GM23338 (cell line): ENCODE data around the gene PSAPL1. TPM values are rescaled to one million over a fixed set of nuclear protein-coding genes. Genes with fewer than 3 reads are reported as not detected.

Experiments used
- ATAC-seq: fragments of 200-7000 bp; cut with Tn5 transposase; 3 replicates; pipeline ENCODE4 v1.9.1; 2020
- DNase-seq: peaks from one replicate; pipeline ENCODE4 v3.0.0-alpha.2; 2015; ENCODE audit warnings: low spot score
- H2AFZ ChIP-seq: fragments of 200-600 bp; sonication (generic); 2 replicates; pipeline ENCODE4 v1.8.0; 2016; ENCODE audit warnings: antibody characterized with exemption, mild to moderate bottlenecking, moderate library complexity
- H3F3A ChIP-seq: fragments of 200-600 bp; sonication (generic); replicated peaks from 2 replicates; pipeline ENCODE4 v1.8.0; 2017; ENCODE audit warnings: antibody characterized with exemption, mixed run types, low read depth
- H3K27ac ChIP-seq: fragments of 200-600 bp; sonication (generic); 2 replicates; pipeline ENCODE4 v1.6.1; 2016; ENCODE audit warnings: low read depth
- H3K27me3 ChIP-seq: fragments of 200-600 bp; sonication (generic); 2 replicates; pipeline ENCODE4 v1.8.0; 2016; ENCODE audit warnings: mild to moderate bottlenecking, mixed run types, moderate library complexity; ENCODE audit not compliant: insufficient read depth
- H3K36me3 ChIP-seq: fragments of 200-600 bp; sonication (generic); 2 replicates; pipeline ENCODE4 v1.8.0; 2016; ENCODE audit warnings: mild to moderate bottlenecking; ENCODE audit not compliant: insufficient read depth
- H3K4me1 ChIP-seq: fragments of 200-600 bp; sonication (generic); 2 replicates; pipeline ENCODE4 v1.8.0; 2016; ENCODE audit warnings: mild to moderate bottlenecking, moderate library complexity; ENCODE audit not compliant: insufficient read depth
- H3K4me2 ChIP-seq: fragments of 200-600 bp; sonication (generic); 2 replicates; pipeline ENCODE4 v1.7.1; 2017; ENCODE audit warnings: mixed run types
- H3K4me3 ChIP-seq: fragments of 200-600 bp; sonication (generic); 2 replicates; pipeline ENCODE4 v1.6.1; 2016; ENCODE audit warnings: mixed run types
- H3K79me2 ChIP-seq: fragments of 200-600 bp; sonication (generic); replicated peaks from 2 replicates; pipeline ENCODE4 v1.8.0; 2017; ENCODE audit warnings: mild to moderate bottlenecking; ENCODE audit not compliant: insufficient read depth
- H3K9me2 ChIP-seq: fragments of 200-600 bp; sonication (generic); 2 replicates; pipeline ENCODE4 v1.8.0; 2017; ENCODE audit not compliant: insufficient read depth
- H4K20me1 ChIP-seq: fragments of 200-600 bp; sonication (generic); replicated peaks from 2 replicates; pipeline ENCODE4 v1.8.0; 2017; ENCODE audit warnings: mild to moderate bottlenecking; ENCODE audit not compliant: insufficient read depth
- H3K27ac Mint-ChIP-seq: 2 replicates; pipeline ENCODE4 v1.8.0; 2020; ENCODE audit warnings: inconsistent platforms, mild to moderate bottlenecking, moderate library complexity, mixed read lengths
- H3K27me3 Mint-ChIP-seq: 3 replicates; pipeline ENCODE4 v1.8.0; 2022; ENCODE audit warnings: low read depth, mild to moderate bottlenecking, moderate library complexity, mixed read lengths, inconsistent platforms; ENCODE audit not compliant: insufficient read depth, poor library complexity
- H3K36me3 Mint-ChIP-seq: 3 replicates; pipeline ENCODE4 v1.8.0; 2021; ENCODE audit warnings: low read depth, mild to moderate bottlenecking, inconsistent platforms, moderate library complexity, mixed read lengths
- H3K4me1 Mint-ChIP-seq: 3 replicates; pipeline ENCODE4 v1.8.0; 2020; ENCODE audit warnings: mild to moderate bottlenecking, inconsistent platforms, mixed read lengths
- H3K4me3 Mint-ChIP-seq: 3 replicates; pipeline ENCODE4 v1.8.0; 2021; ENCODE audit warnings: moderate library complexity, mild to moderate bottlenecking, inconsistent platforms, mixed read lengths
- H3K9me3 Mint-ChIP-seq: 3 replicates; pipeline ENCODE4 v1.8.0; 2020; ENCODE audit warnings: moderate library complexity, mild to moderate bottlenecking, inconsistent platforms, mixed read lengths
- CREB1 ChIP-seq: fragments of 250-450 bp; sonication (Bioruptor Pico); IDR thresholded peaks from 2 replicates; pipeline ENCODE4 v1.5.0; 2020; ENCODE audit warnings: low read depth, mild to moderate bottlenecking, moderate library complexity
- CTCF ChIP-seq, 2 experiments: fragments of 200-600 bp in 1 of 2; sonication (generic) in 1 of 2; conservative IDR thresholded peaks; 2 replicates each; pipeline versions ENCODE4 v1.5.1 to v1.6.1; 2016 to 2017; ENCODE audit warnings: antibody characterized with exemption in 2 of 2, low read depth in 2 of 2, mild to moderate bottlenecking in 2 of 2, moderate library complexity in 1 of 2
- ETS1 ChIP-seq: IDR thresholded peaks from 2 replicates; pipeline ENCODE4 v1.6.1; 2016; ENCODE audit warnings: antibody characterized with exemption
- EZH2phosphoT487 ChIP-seq: fragments of 200-600 bp; sonication (generic); IDR thresholded peaks from one replicate; pipeline ENCODE4 v1.8.1; 2018; ENCODE audit warnings: antibody characterized with exemption; ENCODE audit not compliant: unreplicated experiment
- JUNB ChIP-seq: IDR thresholded peaks from one replicate; pipeline ENCODE4 v1.6.1; 2016; ENCODE audit warnings: antibody characterized with exemption; ENCODE audit not compliant: unreplicated experiment
- NANOG ChIP-seq: IDR thresholded peaks from 2 replicates; pipeline ENCODE4 v1.6.1; 2016; ENCODE audit warnings: antibody characterized with exemption, borderline replicate concordance
- STAT1 ChIP-seq: IDR thresholded peaks from one replicate; pipeline ENCODE4 v1.6.1; 2016; ENCODE audit warnings: antibody characterized with exemption; ENCODE audit not compliant: unreplicated experiment
- ZNF114 ChIP-seq: fragments of 250-450 bp; sonication (Bioruptor Pico); IDR thresholded peaks from 2 replicates; pipeline ENCODE4 v1.5.0; 2020; ENCODE audit warnings: mild to moderate bottlenecking, moderate library complexity
- ZNF331 ChIP-seq: fragments of 250-450 bp; sonication (Bioruptor Pico); IDR thresholded peaks from 2 replicates; pipeline ENCODE4 v1.5.0; 2020; ENCODE audit warnings: low read depth, mild to moderate bottlenecking, moderate library complexity
- ZNF462 ChIP-seq: fragments of 250-450 bp; sonication (Bioruptor Pico); IDR thresholded peaks from 2 replicates; pipeline ENCODE4 v1.5.0; 2020; ENCODE audit warnings: mild to moderate bottlenecking, moderate library complexity
- polyA plus RNA-seq: library from polyadenylated mRNA; unstranded; fragments of >200 nt; fragmentation: Nextera tagmentation; extraction: Ambion mirVana; gene quantifications from 2 replicates; pipeline ENCODE4 v1.2.1, GENCODE V29; 2016
- total RNA-seq: library from RNA; depleted of rRNA; stranded (reverse); fragments of >200 nt; shearing (Covaris generic); gene quantifications from 2 replicates; pipeline ENCODE4 v1.2.3, GENCODE V29; 2014

PSAPL1 gene
- total and polyA plus RNA-seq, 2 experiments from 2014 or later, result not detected

- DNase-seq, result no peak
- Histone ChIP-seq H3K79me2 (no peaks in the 10 kb centered on the region), H4K20me1 (no peaks in the 10 kb centered on the region), H3K4me1 (peaks cover under 1% of the 10 kb centered on the region; the same call in 1 of the 2 replicates), H3F3A (no peaks in the 10 kb centered on the region), H2AFZ (no peak overlapping the region), H3K9me2 (no peaks in the 10 kb centered on the region), H3K27me3 (no peaks in the 10 kb centered on the region), H3K27ac (no peak overlapping the region), H3K4me3 (no peak overlapping the region), H3K36me3 (no peaks in the 10 kb centered on the region), H3K4me2 (no peak overlapping the region)
- peaks cover 17% of the 10 kb centered on the region for H3K27me3 Mint-ChIP-seq
- no peak overlapping the region for H3K27ac Mint-ChIP-seq
- H3K36me3 Mint-ChIP-seq, result 0 out of 3 replicates have a peak, but pooled peaks cover 2% of the 10 kb centered on the region
- peaks cover 11% of the 10 kb centered on the region for H3K9me3 Mint-ChIP-seq
- ATAC-seq, result no peak
- peaks cover 9% of the 10 kb centered on the region for H3K4me1 Mint-ChIP-seq
- TF ChIP-seq ETS1 (no peak), JUNB (no peak), ZNF114 (CRISPR knock-in tag) (no peak), CTCF (conservative IDR thresholded peaks at IDR 0.05; ENCODE audit: low read depth in 2 of 2) (no peak), NANOG (no peak), CREB1 (CRISPR knock-in tag) (no peak), STAT1 (no peak), EZH2phosphoT487 (no peak), ZNF462 (CRISPR knock-in tag) (no peak), ZNF331 (CRISPR knock-in tag) (no peak)
- no peak overlapping the region for H3K4me3 Mint-ChIP-seq
Observed at GRCh38 chr4:7422898-7423180, 11.9 kb downstream of the PSAPL1 start.
